Dendritic cell treated with granulocyte-macrophage colony-stimulating factor and Interleukin-4, amounts not matched to agents 40 ng/mL and 50 ng/mL, for 4 days (primary cell): ENCODE measurements around the gene TMEM41B.
A peak's percentile ranks its signal among the peaks of the same experiment; 100 is the strongest.
"Not testable (repeated sequence)": the region's sequence is repeated elsewhere in the genome, so short reads cannot be mapped to it uniquely, and the experiment has no call there.

Experiments
- H3K27ac Mint-ChIP-seq: one replicate; pipeline ENCODE4 v1.8.0; 2022; ENCODE audit warnings: mild to moderate bottlenecking, mixed read lengths
- H3K27me3 Mint-ChIP-seq: one replicate; pipeline ENCODE4 v1.8.0; 2022; ENCODE audit warnings: mild to moderate bottlenecking, mixed read lengths
- H3K36me3 Mint-ChIP-seq: one replicate; pipeline ENCODE4 v1.8.0; 2022; ENCODE audit warnings: low read depth, mixed read lengths
- H3K4me1 Mint-ChIP-seq: one replicate; pipeline ENCODE4 v1.8.0; 2022; ENCODE audit warnings: low read depth, mixed read lengths
- H3K4me3 Mint-ChIP-seq: one replicate; pipeline ENCODE4 v1.8.0; 2022; ENCODE audit warnings: mild to moderate bottlenecking, moderate library complexity, mixed read lengths
- H3K9me3 Mint-ChIP-seq: one replicate; pipeline ENCODE4 v1.8.0; 2022; ENCODE audit warnings: mixed read lengths
- intact Hi-C: fragments of 100-400 bp; cut with micrococcal nuclease; formaldehyde crosslinking; loops from one replicate; pipeline ENCODE4 v1.15.0; 2022

TMEM41B gene

DNA sequence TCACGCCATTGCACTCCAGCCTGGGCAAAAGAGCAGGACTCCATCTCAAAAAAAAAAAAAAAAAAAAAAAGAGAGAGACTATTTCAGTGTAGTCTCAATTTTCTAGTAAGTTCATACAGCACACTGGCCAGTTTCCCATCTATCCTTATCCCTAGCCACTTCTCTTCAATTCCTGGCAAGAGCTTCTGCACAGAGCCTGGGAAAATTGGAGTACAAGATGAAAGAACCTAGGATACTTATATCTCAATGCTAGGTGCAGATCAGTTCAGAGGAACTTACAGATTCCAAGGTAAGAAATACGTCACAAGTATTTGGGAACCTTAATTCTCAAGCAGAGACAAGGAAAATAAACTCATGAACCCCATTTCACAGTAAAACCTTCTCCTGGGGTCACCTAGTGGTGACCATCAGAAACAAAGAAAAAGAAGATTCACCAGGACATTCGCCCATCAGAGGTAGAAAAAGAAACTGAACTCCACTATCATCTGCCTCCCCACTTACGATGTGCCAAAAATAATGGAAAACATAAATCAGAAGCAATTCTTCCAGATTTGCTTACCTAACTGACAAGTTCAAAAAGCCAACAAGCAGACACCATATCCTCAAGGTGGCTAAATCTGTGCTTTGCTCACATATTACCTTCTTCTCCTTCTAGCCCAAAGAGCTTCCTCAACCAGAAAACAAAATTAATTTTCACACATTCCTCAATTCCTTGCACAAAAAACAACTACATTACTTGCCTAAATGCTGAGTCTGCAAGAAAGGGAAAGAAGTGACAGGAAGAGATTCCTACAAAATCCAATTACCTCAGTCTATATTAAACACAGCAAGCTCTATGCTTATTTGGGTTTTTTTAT is 54.2 kb downstream of the TMEM41B start:
- H3K27me3 Mint-ChIP-seq: no peaks in the 10 kb centered on the region
- no peak overlapping the region for H3K27ac Mint-ChIP-seq
- no peaks in the 10 kb centered on the region for H3K9me3 Mint-ChIP-seq
- peaks cover 48% of the 10 kb centered on the region for H3K36me3 Mint-ChIP-seq
- H3K4me1 Mint-ChIP-seq: peaks cover 38% of the 10 kb centered on the region
- intact Hi-C loops: loop anchor here (5.0 kb wide), 2 partner anchors 102 to 202 kb away; partner anchors contain the start of gene ZNF143
- no peak overlapping the region for H3K4me3 Mint-ChIP-seq

- H3K9me3 Mint-ChIP-seq, intact Hi-C loops, H3K4me3 Mint-ChIP-seq, H3K27me3 Mint-ChIP-seq, H3K27ac Mint-ChIP-seq: not testable (repeated sequence)
- H3K4me1 Mint-ChIP-seq: peaks cover 33% of the 10 kb centered on the region
- H3K36me3 Mint-ChIP-seq: peaks cover 51% of the 10 kb centered on the region
Observed at GRCh38 chr11:9258279-9258678, 56.1 kb downstream of the TMEM41B start.

DNA sequence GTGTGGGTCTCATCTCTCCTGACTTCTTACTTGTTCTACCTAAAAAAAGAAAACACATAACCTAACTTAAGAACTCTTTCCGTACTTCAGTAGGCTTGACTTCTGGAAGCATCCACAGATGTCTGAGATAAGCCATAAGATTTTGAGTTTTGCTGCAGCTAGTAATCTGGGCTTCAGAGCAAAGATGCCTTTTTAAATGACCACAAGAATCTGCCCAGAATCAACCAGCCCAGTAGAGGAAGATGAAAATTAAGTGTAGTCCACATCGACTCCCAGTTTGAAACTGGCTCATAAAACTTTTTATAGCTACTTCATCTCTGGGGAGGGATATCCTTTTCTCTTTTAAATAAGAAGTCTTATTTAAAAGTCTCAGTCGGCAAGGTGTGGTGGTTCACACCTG is 60.0 kb downstream of the TMEM41B start:
- H3K27ac Mint-ChIP-seq: no peak overlapping the region
- no peak overlapping the region for H3K4me3 Mint-ChIP-seq
- intact Hi-C loops: no loop called here
- no peaks in the 10 kb centered on the region for H3K27me3 Mint-ChIP-seq
- peaks cover 16% of the 10 kb centered on the region for H3K4me1 Mint-ChIP-seq
- peaks cover 42% of the 10 kb centered on the region for H3K36me3 Mint-ChIP-seq
- H3K9me3 Mint-ChIP-seq: no peaks in the 10 kb centered on the region

DNA sequence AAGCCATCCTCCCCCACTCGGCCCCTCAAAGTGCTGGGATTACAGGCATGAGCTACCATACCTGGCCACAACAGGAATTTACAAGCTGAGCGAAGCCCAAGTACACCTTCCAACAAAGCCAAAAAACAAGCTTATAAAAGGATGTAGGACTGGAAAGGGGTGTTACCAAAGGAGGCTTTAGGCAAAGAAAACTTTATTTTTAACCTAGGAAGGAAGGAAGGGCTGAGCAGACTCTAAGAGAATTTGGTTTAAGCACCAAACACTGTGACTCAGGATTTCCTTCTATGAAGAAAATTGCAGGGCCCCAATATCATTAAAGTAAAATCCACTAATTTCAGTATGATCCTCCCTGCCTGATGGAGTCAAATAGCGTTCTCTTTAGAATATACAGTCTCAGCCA is 61.3 kb downstream of the TMEM41B start:
- Mint-ChIP-seq H3K27me3 (no peaks in the 10 kb centered on the region), H3K9me3 (no peaks in the 10 kb centered on the region), H3K27ac (peak overlapping the region; percentile 60), H3K4me3 (no peak overlapping the region), H3K4me1 (peaks cover 16% of the 10 kb centered on the region), H3K36me3 (peaks cover 41% of the 10 kb centered on the region)
- intact Hi-C loops: no loop called here

- Mint-ChIP-seq H3K27me3 (no peaks in the 10 kb centered on the region), H3K36me3 (peaks cover 34% of the 10 kb centered on the region), H3K9me3 (no peaks in the 10 kb centered on the region), H3K4me3 (no peak overlapping the region), H3K27ac (no peak overlapping the region), H3K4me1 (peaks cover 24% of the 10 kb centered on the region)
- intact Hi-C loops: no loop called here
Observed at GRCh38 chr11:9251311-9251710, 63.1 kb downstream of the TMEM41B start.

DNA sequence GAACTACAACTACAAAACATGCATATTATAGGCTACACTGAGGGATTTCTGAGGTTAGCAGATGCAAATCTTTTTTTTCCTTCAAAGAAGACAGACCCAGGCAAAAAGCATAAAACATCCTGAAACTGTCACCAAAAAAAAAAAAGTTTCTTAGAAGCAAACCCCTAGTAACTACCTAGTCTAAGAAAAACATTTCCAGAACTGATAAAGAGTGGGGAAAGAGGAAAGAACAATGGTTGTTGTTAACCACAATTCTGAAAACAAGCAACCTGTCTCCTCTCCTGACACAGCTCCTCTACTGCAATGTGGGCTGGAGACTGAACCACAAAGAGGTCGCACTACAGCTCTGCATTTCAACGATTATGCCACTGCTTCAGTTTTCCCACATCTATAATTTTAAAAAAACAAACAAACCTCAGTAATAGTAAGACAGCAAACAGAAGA is 64.2 kb downstream of the TMEM41B start:
- Mint-ChIP-seq H3K9me3 (no peaks in the 10 kb centered on the region), H3K4me3 (no peak overlapping the region), H3K36me3 (peaks cover 23% of the 10 kb centered on the region), H3K4me1 (peaks cover 28% of the 10 kb centered on the region), H3K27me3 (no peaks in the 10 kb centered on the region), H3K27ac (no peak overlapping the region)
- intact Hi-C loops: no loop called here

GRCh38 chr11:9249252-9249651 is 65.1 kb downstream of the TMEM41B start:
- peaks cover 14% of the 10 kb centered on the region for H3K36me3 Mint-ChIP-seq
- H3K27ac Mint-ChIP-seq: no peak overlapping the region
- H3K27me3 Mint-ChIP-seq: no peaks in the 10 kb centered on the region
- no peak overlapping the region for H3K4me3 Mint-ChIP-seq
- H3K4me1 Mint-ChIP-seq: peaks cover 28% of the 10 kb centered on the region
- no peaks in the 10 kb centered on the region for H3K9me3 Mint-ChIP-seq
- intact Hi-C loops: no loop called here

DNA sequence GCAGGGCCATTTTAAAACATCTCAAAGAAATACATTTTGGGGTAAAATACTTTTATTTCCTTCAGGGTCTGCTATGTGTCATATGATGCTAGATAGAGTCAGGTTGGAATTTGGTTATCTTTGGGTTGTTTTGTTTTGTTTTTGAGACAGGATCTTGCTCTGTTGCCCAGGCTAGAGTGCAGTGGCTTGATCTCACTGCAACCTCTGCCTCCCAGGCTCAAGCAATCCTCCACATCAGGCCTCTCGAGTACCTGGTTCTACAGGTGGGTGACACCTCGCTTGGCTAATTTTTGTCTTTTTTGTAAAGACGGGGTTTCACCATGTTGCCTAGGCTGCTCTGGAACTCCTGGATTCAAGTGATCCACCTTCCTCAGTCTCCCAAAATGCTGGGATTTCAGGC is 66.5 kb downstream of the TMEM41B start:
- Mint-ChIP-seq H3K27ac (no peak overlapping the region), H3K4me3 (no peak overlapping the region), H3K9me3 (no peaks in the 10 kb centered on the region), H3K36me3 (peaks cover 6% of the 10 kb centered on the region), H3K27me3 (no peaks in the 10 kb centered on the region), H3K4me1 (peaks cover 33% of the 10 kb centered on the region)
- intact Hi-C loops: no loop called here

DNA sequence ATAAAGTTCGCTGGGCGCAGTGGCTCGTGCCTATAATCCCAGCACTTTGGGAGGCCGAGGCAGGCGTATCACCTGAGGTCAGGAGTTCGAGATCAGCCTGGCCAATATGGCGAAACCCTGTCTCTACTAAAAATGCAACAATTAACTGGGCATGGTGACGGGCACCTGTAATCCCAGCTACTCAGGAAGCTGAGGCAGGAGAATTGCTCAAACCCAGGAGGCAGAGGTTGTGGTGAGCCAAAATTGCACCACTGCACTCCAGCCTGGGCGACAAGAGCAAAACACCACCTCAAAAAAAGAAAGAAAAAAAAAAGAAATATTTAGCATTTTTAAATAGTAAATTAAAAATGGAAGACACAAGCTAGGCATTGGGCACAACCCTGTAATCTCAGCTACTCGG is 78.2 kb downstream of the TMEM41B start:
- intact Hi-C loops, H3K9me3 Mint-ChIP-seq, H3K27me3 Mint-ChIP-seq, H3K4me3 Mint-ChIP-seq, H3K36me3 Mint-ChIP-seq: not testable (repeated sequence)
- H3K4me1 Mint-ChIP-seq: peaks cover 58% of the 10 kb centered on the region
- peak overlapping the region; percentile 6 for H3K27ac Mint-ChIP-seq

GRCh38 chr11:9232482-9232881 is 81.9 kb downstream of the TMEM41B start:
- H3K9me3 Mint-ChIP-seq: no peaks in the 10 kb centered on the region
- H3K36me3 Mint-ChIP-seq: no peaks in the 10 kb centered on the region
- no peak overlapping the region for H3K27ac Mint-ChIP-seq
- H3K4me1 Mint-ChIP-seq: peaks cover 72% of the 10 kb centered on the region
- H3K27me3 Mint-ChIP-seq: no peaks in the 10 kb centered on the region
- intact Hi-C loops: no loop called here
- H3K4me3 Mint-ChIP-seq: no peak overlapping the region

GRCh38 chr11:9231848-9232177 is 82.6 kb downstream of the TMEM41B start:
- Mint-ChIP-seq H3K9me3 (no peaks in the 10 kb centered on the region), H3K4me1 (peaks cover 71% of the 10 kb centered on the region), H3K4me3 (peak overlapping the region; percentile 61), H3K27me3 (no peaks in the 10 kb centered on the region), H3K27ac (peak overlapping the region; percentile 86), H3K36me3 (no peaks in the 10 kb centered on the region)
- intact Hi-C loops: no loop called here
